NCI-H345 treated with DMSO at 0.1 percent for 48 hours (cell line): ENCODE measurements around the gene PCDHB3.
A peak's percentile ranks its signal among the peaks of the same experiment; 100 is the strongest.
"Not testable (repeated sequence)": the region's sequence is repeated elsewhere in the genome, so short reads cannot be mapped to it uniquely, and the experiment has no call there.

ENCODE experiments used
- DNase-seq: peaks from one replicate; lab custom pipeline; 2025; ENCODE audit not compliant: unreplicated experiment; lab: John Stamatoyannopoulos, UW

Gene PCDHB3

DNA sequence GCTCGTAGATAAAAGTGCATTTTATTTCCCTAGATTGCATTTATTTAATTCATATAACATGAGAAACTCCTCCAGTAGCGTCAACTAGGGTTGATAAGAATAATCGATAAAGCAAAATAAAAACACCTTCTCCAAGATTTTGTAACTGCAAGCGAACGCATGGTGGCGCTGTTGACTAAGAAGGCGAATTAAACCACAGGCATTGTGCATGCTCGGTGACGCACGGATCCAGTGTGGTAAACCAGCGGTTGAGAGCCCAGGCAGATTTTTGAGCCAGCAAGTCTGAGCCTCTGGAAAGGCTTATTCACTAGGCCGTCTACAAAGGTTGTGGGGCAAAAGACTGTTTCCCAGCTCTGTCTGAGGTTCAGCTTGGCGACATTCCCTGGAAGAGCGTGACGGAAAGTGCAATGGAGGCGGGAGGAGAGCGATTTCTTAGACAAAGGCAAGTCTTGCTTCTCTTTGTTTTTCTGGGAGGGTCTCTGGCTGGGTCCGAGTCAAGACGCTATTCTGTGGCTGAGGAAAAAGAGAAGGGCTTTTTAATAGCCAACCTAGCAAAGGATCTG, at the start of gene PCDHB3:
Gene PCDHB3 (plus strand): TSS at position 231 of the 563 bp plus-strand sequence. CDS start 177 bp downstream, at position 408.
- DNase-seq: peak; percentile 42

DNA sequence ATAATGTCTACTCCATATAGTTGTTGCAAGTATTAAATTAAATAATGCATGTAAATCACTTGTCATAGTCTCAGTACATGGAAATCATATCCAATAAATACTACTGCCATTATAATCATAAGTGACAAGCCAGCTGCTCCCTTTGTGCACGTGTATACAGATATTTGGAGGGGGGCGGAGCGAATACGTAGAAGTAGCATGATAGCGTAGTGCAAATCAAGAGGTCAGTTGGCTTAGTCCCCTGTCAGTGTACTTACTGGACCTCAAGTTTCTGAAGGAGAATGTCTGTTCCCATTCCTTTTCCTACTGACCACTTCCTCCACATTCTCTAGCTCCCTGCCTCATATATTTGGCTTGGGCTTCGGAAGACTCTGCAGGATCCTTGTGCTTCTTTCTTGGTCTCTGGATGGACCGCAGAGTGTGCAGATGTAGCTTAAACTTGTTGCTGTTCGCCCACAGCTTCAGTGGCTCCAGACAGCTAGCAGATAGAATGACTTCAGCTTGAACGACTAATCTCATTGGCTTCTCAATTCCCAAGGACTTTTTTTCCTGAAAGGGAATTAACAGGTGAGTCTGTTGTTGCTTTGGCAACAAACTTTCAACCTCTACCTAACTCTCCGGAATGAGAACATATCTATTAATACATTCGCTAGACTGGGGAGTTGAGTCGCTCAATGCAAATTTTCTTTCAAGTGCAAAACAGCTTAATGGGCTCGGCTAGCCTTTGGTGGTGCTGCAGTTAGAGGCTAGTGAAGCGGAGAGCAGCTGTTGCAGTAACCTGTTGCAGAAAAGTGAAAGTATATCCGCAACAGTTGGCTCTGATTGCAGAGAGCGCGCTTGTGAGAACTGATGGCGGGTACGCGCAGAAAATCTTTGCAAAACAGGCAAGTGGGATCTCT, 49.4 kb upstream of the PCDHB3 start, which contains the start of gene PCDHB1:
Gene PCDHB1 (plus strand): TSS at position 753 of the 899 bp plus-strand sequence. CDS start 97 bp downstream, at position 850.
- DNase-seq: peak; percentile 11

GRCh38 chr5:141051521-141051866, 48.8 kb upstream of the PCDHB3 start:
- DNase-seq: no peak

DNA sequence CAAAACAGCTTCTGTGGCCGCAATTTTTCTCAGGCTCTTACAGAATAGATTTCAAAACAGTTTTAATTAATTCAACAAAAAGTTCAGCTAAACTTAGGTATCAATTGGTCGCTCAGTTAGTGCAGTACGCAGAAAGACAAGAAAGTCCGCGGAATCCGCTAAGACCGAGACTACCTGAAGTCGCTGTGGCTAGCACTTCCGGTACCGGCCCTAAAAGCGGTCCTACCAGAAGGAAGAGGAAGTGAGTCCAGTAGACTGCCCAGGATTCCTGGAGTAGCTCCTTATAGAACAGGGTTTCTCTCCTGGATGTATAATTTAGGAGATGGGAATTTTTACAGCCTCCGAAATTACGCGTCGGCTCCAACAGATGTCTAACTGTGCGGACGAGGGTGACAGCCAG, 22.4 kb upstream of the PCDHB3 start:
- DNase-seq: no peak

GRCh38 chr5:141082228-141082627, 18.0 kb upstream of the PCDHB3 start:
- no peak for DNase-seq

DNA sequence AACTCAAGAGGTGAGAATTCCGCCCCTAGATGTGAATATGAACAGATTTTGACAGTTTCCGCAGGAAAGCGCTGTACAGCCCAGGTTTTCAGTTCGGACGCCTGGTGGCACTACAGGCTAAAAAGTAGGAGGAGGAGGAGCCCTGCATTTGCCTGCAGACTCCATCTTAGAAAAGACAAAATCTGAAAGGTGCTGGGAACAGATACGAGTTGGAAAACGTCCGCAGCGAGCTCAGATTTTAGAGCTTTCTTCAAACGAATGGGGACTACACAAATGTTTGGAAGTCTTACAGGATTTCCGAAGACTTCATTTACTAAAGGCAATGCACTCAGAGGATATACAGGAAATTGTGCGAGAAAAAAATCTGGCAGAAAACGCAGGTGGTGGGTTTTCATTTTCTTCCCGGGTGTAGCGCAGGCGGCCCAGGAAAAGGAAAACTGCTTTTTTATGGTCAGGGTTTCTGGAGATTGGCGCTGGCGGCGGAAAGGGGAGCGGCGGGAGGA, 15.7 kb upstream of the PCDHB3 start:
- DNase-seq: peak; percentile 82

GRCh38 chr5:141094481-141095262, 5.6 kb upstream of the PCDHB3 start, which contains the start of gene PCDHB2:
Gene PCDHB2, plus strand, starts transcription at chr5:141094615. Its CDS starts 176 bp downstream, at chr5:141094791.
- DNase-seq: no peak

DNA sequence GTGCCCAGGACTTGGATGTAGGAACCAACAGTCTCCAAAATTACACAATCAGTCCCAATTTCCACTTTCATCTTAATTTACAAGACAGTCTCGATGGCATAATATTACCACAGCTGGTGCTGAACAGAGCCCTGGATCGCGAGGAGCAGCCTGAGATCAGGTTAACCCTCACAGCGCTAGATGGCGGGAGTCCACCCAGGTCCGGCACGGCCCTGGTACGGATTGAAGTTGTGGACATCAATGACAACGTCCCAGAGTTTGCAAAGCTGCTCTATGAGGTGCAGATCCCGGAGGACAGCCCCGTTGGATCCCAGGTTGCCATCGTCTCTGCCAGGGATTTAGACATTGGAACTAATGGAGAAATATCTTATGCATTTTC, 5.0 kb upstream of the PCDHB3 start:
- DNase-seq: no peak

DNA sequence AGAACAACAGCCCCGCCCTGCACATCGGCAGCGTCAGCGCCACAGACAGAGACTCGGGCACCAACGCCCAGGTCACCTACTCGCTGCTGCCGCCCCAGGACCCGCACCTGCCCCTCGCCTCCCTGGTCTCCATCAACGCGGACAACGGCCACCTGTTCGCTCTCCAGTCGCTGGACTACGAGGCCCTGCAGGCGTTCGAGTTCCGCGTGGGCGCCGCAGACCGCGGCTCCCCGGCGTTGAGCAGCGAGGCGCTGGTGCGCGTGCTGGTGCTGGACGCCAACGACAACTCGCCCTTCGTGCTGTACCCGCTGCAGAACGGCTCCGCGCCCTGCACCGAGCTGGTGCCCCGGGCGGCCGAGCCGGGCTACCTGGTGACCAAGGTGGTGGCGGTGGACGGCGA, 4.1 kb upstream of the PCDHB3 start:
- not testable (repeated sequence) for DNase-seq

DNA sequence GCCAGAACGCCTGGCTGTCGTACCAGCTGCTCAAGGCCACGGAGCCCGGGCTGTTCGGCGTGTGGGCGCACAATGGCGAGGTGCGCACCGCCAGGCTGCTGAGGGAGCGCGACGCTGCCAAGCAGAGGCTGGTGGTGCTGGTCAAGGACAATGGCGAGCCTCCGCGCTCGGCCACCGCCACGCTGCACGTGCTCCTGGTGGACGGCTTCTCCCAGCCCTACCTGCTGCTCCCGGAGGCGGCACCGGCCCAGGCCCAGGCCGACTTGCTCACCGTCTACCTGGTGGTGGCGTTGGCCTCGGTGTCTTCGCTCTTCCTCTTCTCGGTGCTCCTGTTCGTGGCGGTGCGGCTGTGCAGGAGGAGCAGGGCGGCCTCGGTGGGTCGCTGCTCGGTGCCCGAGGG, 3.7 kb upstream of the PCDHB3 start:
- DNase-seq: not testable (repeated sequence)

- no peak for DNase-seq
These were observed 786 bp downstream of the PCDHB3 start for GRCh38 chr5:141101059-141101458.

GRCh38 chr5:141102070-141102469, 1.8 kb downstream of the PCDHB3 start:
- not testable (repeated sequence) for DNase-seq

DNA sequence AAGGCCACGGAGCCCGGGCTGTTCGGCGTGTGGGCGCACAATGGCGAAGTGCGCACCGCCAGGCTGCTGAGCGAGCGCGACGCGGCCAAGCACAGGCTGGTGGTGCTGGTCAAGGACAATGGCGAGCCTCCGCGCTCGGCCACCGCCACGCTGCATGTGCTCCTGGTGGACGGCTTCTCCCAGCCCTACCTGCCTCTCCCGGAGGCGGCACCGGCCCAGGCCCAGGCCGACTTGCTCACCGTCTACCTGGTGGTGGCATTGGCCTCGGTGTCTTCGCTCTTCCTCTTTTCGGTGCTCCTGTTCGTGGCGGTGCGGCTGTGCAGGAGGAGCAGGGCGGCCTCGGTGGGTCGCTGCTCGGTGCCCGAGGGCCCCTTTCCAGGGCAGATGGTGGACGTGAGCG, 2.2 kb downstream of the PCDHB3 start:
- not testable (repeated sequence) for DNase-seq

GRCh38 chr5:141105350-141105749, 5.1 kb downstream of the PCDHB3 start:
- DNase-seq: no peak

GRCh38 chr5:141119250-141119649, 19.0 kb downstream of the PCDHB3 start:
- DNase-seq: no peak

DNA sequence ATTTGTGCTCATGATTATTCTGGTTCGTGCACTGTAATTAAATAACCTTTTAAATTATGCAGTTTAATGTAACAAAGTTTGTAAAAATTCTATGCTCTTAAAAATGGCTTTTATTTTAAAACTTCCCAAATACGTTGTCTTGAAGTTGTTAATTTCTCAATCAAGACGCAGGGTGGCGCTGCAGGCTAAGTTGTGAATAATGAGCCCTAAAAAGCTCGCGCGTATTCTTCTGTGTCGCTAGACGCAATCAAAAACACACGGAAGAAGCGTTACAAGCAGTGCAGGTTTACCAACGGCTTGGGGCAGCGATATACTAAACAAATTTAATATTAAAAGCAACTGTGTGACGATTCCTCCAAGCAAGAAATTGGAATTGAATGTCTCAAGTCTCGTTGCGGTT, 21.3 kb downstream of the PCDHB3 start, which contains the start of gene PCDHB4:
Gene PCDHB4 (plus strand): TSS at position 256 of the 400 bp plus-strand sequence. CDS start 181 bp downstream, outside the sequence.
- no peak for DNase-seq

- DNase-seq: no peak
These were observed 21.7 kb downstream of the PCDHB3 start for GRCh38 chr5:141121985-141122384.

DNA sequence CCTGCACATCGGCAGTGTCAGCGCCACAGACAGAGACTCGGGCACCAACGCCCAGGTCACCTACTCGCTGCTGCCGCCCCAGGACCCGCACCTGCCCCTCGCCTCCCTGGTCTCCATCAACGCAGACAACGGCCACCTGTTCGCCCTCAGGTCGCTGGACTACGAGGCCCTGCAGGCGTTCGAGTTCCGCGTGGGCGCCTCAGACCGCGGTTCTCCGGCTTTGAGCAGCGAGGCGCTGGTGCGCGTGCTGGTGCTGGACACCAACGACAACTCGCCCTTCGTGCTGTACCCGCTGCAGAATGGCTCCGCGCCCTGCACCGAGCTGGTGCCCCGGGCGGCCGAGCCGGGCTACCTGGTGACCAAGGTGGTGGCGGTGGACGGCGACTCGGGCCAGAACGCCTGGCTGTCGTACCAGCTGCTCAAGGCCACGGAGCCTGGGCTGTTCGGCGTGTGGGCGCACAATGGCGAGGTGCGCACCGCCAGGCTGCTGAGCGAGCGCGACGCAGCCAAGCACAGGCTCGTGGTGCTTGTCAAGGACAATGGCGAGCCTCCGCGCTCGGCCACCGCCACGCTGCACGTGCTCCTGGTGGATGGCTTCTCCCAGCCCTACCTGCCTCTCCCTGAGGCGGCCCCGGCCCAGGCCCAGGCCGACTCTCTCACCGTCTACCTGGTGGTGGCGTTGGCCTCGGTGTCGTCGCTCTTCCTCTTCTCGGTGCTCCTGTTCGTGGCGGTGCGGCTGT, 23.3 kb downstream of the PCDHB3 start:
- not testable (repeated sequence) for DNase-seq

- DNase-seq: no peak
These were observed 27.0 kb downstream of the PCDHB3 start for GRCh38 chr5:141127305-141127704.

DNA sequence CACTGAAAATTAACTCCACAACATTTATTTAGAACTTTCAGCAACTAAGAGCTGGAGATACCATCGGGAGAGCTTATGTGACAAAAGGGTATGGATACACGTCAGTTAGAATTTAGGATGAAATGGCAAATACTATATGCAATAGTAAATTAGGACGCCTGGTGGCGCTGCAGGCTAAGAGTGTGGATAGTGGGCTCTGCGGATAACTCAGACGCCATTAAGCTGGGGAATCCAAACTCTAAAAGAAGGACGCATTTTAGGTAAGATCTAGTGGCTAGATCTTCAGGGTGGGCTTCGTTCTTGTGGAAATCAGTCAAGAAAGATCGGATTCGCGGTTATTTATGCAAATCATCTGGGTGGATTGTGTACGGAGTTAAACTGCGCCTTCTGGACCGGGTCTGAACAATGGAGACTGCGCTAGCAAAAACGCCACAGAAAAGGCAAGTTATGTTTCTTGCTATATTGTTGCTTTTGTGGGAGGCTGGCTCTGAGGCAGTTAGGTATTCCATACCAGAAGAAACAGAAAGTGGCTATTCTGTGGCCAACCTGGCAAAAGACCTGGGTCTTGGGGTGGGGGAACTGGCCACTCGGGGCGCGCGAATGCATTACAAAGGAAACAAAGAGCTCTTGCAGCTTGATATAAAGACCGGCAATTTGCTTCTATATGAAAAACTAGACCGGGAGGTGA, 34.9 kb downstream of the PCDHB3 start, which contains the start of gene PCDHB5:
Gene PCDHB5 (plus strand): TSS at position 177 of the 688 bp plus-strand sequence. CDS start 229 bp downstream, at position 406.
- DNase-seq: no peak
